ENCODE measurements around the gene MAP2K2. TPM values are rescaled to one million over a fixed set of nuclear protein-coding genes. Genes with fewer than 3 reads are reported as not detected.

The MAP2K2 gene
- total and polyA plus RNA-seq, 9 of the 15 experiments (the other 6 are each of a cell fraction or from before 2014, with no cell fraction given): 1.0 to 151 (median 58.3) TPM

- H2AFZ ChIP-seq (ENCODE audit: low read depth, low read length): no peak overlapping the region
- TF ChIP-seq RBFOX2 (IDR thresholded peaks at IDR 0.05; ENCODE audit: low read depth, low read length) (peak; percentile 49), POLR2G (IDR thresholded peaks at IDR 0.05; ENCODE audit: low read depth, low read length) (peak; percentile 40; the same call in 1 of the 2 replicates), ZBTB33 (CRISPR knock-in tag; IDR thresholded peaks at IDR 0.05) (peak; percentile 81), FIP1L1 (IDR thresholded peaks at IDR 0.05; ENCODE audit: low read depth, low read length, poor library complexity, severe bottlenecking) (peak; percentile 64), NR4A1 (CRISPR knock-in tag; IDR thresholded peaks at IDR 0.05) (no peak), NR4A1 (tag; IDR thresholded peaks at IDR 0.05) (no peak)
- no peak for ATAC-seq
- H3K36me3 ChIP-seq (ENCODE audit: control insufficient read depth, insufficient read depth, low read length): peaks cover 84% of the 10 kb centered on the region; the same call in 2 of the 3 replicates
- peaks cover 5% of the 10 kb centered on the region for H3K9me1 ChIP-seq (ENCODE audit: control insufficient read depth, insufficient read depth, low read length)
- no peak for DNase-seq (ENCODE audit: extremely low read depth in 1 of 4, low spot score in 3 of 4)
- WGBS (ENCODE audit: insufficient coverage, low coverage, missing lambda C conversion rate): 95% methylated on average over 54 of the region's 91 CpGs
- H4K20me1 ChIP-seq (replicated peaks; ENCODE audit: control insufficient read depth, insufficient read depth, low read length): peaks cover 54% of the 10 kb centered on the region
- H3K9me3 ChIP-seq (replicated peaks; ENCODE audit: control insufficient read depth, insufficient read depth, low read depth, low read length): no peaks in the 10 kb centered on the region; the same call in 1 of the 2 replicates
- ChIA-PET POLR2A (interaction anchor here (0.9 kb wide), 1 partner anchor 9 kb away, joined by 3 read pairs; no protein-coding TSS in a partner anchor), CTCF (ENCODE audit: low intra/inter-chr PET ratio) (no interaction called here)
- H3K4me2 ChIP-seq (ENCODE audit: insufficient read depth, low read length): no peak overlapping the region
- BruUV-seq (replicated peaks): no TSS peak
- intact Hi-C loops (cut with micrococcal nuclease): no loop called here
- no peak overlapping the region for H3K27ac ChIP-seq (ENCODE audit: extremely low read depth, low read depth, low read length)
- no peak overlapping the region for H3K4me3 ChIP-seq
- peaks cover 12 to 53% of the 10 kb centered on the region in 2 experiments; a peak in 4 of 5 replicates for H3K4me1 ChIP-seq (replicated peaks in 1 of 2; ENCODE audit: control insufficient read depth in 2 of 2, insufficient read depth in 2 of 2, low read length in 2 of 2)
- no peak for FAIRE-seq
- peaks cover 96% of the 10 kb centered on the region for H3K79me2 ChIP-seq (ENCODE audit: control insufficient read depth, insufficient read depth, low read length)
- H3K27me3 ChIP-seq (ENCODE audit: control insufficient read depth in 2 of 2, insufficient read depth in 2 of 2, low read length in 2 of 2): no peaks in the 10 kb centered on the region
- no peak overlapping the region for H3K9ac ChIP-seq (ENCODE audit: insufficient read depth in 1 of 2, low read depth in 2 of 2, low read length in 2 of 2)
- in situ Hi-C loops (cut with MboI): no loop called here
Observed at GRCh38 chr19:4054441-4055208, 69.3 kb downstream of the MAP2K2 start.
